Upper lobe of left lung (tissue), 6 donors: ENCODE data around the gene PKP1. TPM values are rescaled to one million over a fixed set of nuclear protein-coding genes. Genes with fewer than 3 reads are reported as not detected.

Source experiments
- ATAC-seq, 2 donors: fragments of 200-7000 bp; cut with Tn5 transposase; one replicate each; pipeline ENCODE4 v1.9.1; 2022; ENCODE audit warnings: mild to moderate bottlenecking in 2 of 2, moderate library complexity in 2 of 2; ENCODE audit not compliant: low FRiP score in 2 of 2
- DNase-seq, 2 donors: peaks; one replicate each; pipeline ENCODE4 v3.0.0-alpha.2; 2019 to 2020
- H3K27ac ChIP-seq, 4 donors: fragments of 200-600 bp; sonication (generic); one replicate each; pipeline ENCODE4 v1.5.1; 2016 to 2019
- H3K27me3 ChIP-seq, 4 donors: fragments of 200-600 bp; sonication (generic); one replicate each; pipeline ENCODE4 v1.5.1; 2017 to 2019
- H3K36me3 ChIP-seq, 4 donors: fragments of 200-600 bp; sonication (generic); one replicate each; pipeline ENCODE4 v1.5.1; 2016 to 2019
- H3K4me1 ChIP-seq, 4 donors: fragments of 200-600 bp; sonication (generic); one replicate each; pipeline ENCODE4 v1.5.1; 2018 to 2019
- H3K4me3 ChIP-seq, 4 donors: fragments of 200-600 bp; sonication (generic); one replicate each; pipeline ENCODE4 v1.5.1; 2017 to 2019; ENCODE audit warnings: mild to moderate bottlenecking in 2 of 4, moderate library complexity in 1 of 4
- H3K9me3 ChIP-seq, 4 donors: fragments of 200-600 bp; sonication (generic); one replicate each; pipeline ENCODE4 v1.5.1; 2018 to 2019
- EP300 ChIP-seq, 4 donors: sonication (generic); formaldehyde crosslinking; IDR thresholded peaks; one replicate each; pipeline ENCODE4 v1.5.1; 2017; ENCODE audit warnings: antibody characterized with exemption in 4 of 4, control low read depth in 2 of 4
- POLR2A ChIP-seq, 4 donors: fragments of 450-650 bp; IDR thresholded peaks; one replicate each; pipeline ENCODE4 v1.5.1; 2016 to 2017; ENCODE audit warnings: antibody characterized with exemption in 4 of 4, mild to moderate bottlenecking in 2 of 4
- POLR2AphosphoS5 ChIP-seq, 2 donors: sonication (generic); formaldehyde crosslinking; IDR thresholded peaks; one replicate each; pipeline ENCODE4 v1.5.1; 2017; ENCODE audit warnings: antibody characterized with exemption in 2 of 2
- WGBS, 2 donors: methylation state at CpG; one replicate each; pipeline ENCODE4 v1.1.5; 2017 to 2018; 5-methylcytosine and 5-hydroxymethylcytosine counted together
- total RNA-seq, 6 donors: library from RNA; depleted of rRNA in 4 of 6; stranded (reverse); fragments of >200 nt in 4 of 6; gene quantifications; one replicate each; pipeline versions ENCODE4 v1.1.0 to v1.2.1, GENCODE V29; 2016 to 2021
- TF ChIP-seq, protein P1 (sequence below), 6 experiments: fragments of 450-650 bp in 4 of 6; fragments of 200-600 bp in 2 of 6; sonication (generic) in 2 of 6; IDR thresholded peaks; one replicate each; pipeline ENCODE4 v1.5.1; 2016 to 2019; ENCODE audit warnings: antibody characterized with exemption in 6 of 6
- donor health status: DM: no; HTN: no; CAD: no; lungs with moderate emphysema.
- donor health status: DM: no; HTN: yes; CAD: no; lungs with severe emphysema.

PKP1 gene
- total RNA-seq, 6 donors from 2014 or later: 0.86 to 4.9 (median 2.5) TPM

DNA sequence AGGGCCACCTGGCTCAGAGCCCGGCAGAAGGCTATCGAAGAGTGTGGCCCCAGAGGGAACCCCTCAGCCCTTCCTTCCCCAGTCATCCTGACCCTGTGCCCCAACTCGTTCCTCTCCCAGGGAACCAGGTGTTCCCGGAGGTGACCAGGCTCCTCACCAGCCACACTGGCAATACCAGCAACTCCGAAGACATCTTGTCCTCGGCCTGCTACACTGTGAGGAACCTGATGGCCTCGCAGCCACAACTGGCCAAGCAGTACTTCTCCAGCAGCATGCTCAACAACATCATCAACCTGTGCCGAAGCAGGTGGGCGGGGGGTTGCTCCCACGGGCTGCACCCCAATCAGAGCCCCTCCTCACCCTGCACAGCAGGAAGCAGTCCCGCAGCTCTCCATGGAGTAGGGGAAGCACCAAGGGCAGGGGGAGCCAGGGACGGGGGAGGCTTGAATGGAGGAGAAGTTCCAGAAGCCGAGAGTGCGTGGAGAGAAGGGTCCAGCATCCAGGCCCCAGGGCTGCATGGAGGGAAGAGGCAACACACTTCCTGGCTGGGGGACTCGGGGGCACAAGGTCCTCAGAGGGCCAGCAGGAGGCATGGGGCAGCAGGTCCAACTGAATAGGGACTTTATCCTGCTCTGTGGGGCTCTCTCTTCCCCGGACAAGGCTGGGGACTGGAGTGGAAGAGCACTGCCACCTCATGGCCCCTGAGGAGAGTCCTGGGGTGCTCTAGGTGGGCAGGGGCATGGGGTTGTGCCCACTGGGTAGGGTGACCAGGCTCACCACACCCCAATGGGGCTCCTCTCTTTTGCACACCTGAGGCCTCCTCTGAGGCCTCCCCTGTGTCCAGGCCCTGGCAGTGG is 41.7 kb downstream of the PKP1 start:
- no peaks in the 10 kb centered on the region for H3K27me3 ChIP-seq
- H3K27ac ChIP-seq: no peak overlapping the region
- H3K4me3 ChIP-seq: no peak overlapping the region
- H3K9me3 ChIP-seq: no peaks in the 10 kb centered on the region
- DNase-seq: no peak
- ATAC-seq: no peak
- 74 to 90% methylated on average over 8 to 15 of the region's 16 CpGs for WGBS, 2 donors
- no peaks in the 10 kb centered on the region for H3K36me3 ChIP-seq
- TF ChIP-seq POLR2A (IDR thresholded peaks at IDR 0.05) (no peak), EP300 (IDR thresholded peaks at IDR 0.05) (no peak), POLR2AphosphoS5 (IDR thresholded peaks at IDR 0.05) (no peak)
- TF ChIP-seq, protein P1, sequence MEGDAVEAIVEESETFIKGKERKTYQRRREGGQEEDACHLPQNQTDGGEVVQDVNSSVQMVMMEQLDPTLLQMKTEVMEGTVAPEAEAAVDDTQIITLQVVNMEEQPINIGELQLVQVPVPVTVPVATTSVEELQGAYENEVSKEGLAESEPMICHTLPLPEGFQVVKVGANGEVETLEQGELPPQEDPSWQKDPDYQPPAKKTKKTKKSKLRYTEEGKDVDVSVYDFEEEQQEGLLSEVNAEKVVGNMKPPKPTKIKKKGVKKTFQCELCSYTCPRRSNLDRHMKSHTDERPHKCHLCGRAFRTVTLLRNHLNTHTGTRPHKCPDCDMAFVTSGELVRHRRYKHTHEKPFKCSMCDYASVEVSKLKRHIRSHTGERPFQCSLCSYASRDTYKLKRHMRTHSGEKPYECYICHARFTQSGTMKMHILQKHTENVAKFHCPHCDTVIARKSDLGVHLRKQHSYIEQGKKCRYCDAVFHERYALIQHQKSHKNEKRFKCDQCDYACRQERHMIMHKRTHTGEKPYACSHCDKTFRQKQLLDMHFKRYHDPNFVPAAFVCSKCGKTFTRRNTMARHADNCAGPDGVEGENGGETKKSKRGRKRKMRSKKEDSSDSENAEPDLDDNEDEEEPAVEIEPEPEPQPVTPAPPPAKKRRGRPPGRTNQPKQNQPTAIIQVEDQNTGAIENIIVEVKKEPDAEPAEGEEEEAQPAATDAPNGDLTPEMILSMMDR (IDR thresholded peaks at IDR 0.05): no peak
- H3K4me1 ChIP-seq: peaks cover 0 to 12% (median 7%) of the 10 kb centered on the region in 4 donors

- DNase-seq (no peak), ATAC-seq (no peak)
- no peaks in the 10 kb centered on the region for H3K27me3 ChIP-seq
- WGBS, 2 donors: 93 to 94% methylated on average over 8 of the region's 8 CpGs
- TF ChIP-seq EP300 (IDR thresholded peaks at IDR 0.05): no peak
- TF ChIP-seq, protein P1 (IDR thresholded peaks at IDR 0.05): no peak
- no peak for TF ChIP-seq POLR2AphosphoS5 (IDR thresholded peaks at IDR 0.05)
- no peak for TF ChIP-seq POLR2A (IDR thresholded peaks at IDR 0.05)
- no peaks in the 10 kb centered on the region for H3K9me3 ChIP-seq
- no peaks in the 10 kb centered on the region for H3K36me3 ChIP-seq
- no peak overlapping the region for H3K4me3 ChIP-seq
- peaks cover 0 to 15% (median 8%) of the 10 kb centered on the region in 4 donors for H3K4me1 ChIP-seq
- no peak overlapping the region for H3K27ac ChIP-seq
These were observed 42.4 kb downstream of the PKP1 start for GRCh38 chr1:201325678-201326060.

DNA sequence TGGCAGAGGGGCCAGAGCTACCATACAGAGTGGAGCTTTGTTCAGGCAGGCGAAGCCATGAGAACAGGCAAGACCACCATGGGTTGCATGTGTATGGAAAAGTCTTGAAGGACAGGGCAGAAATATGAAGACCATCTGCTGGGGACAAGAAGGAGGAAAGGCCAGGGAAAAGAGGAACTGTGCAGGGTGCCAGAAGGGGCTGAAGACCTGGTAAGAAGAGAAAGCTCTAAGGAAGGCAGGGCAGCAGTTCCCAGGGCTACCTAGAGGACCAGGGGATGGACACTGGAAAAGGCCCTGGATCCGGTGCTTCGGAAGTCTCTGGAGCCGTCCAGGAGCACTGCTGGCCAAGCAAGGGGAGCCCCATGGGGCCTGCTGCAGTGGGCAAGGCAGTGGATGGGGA is 43.4 kb downstream of the PKP1 start:
- ATAC-seq (no peak), DNase-seq (no peak)
- H3K9me3 ChIP-seq: no peaks in the 10 kb centered on the region
- TF ChIP-seq POLR2AphosphoS5 (IDR thresholded peaks at IDR 0.05): no peak
- TF ChIP-seq POLR2A (IDR thresholded peaks at IDR 0.05): no peak
- no peak for TF ChIP-seq EP300 (IDR thresholded peaks at IDR 0.05)
- TF ChIP-seq, protein P1 (IDR thresholded peaks at IDR 0.05): no peak
- no peaks in the 10 kb centered on the region for H3K36me3 ChIP-seq
- peaks cover 0 to 15% (median 8%) of the 10 kb centered on the region in 4 donors for H3K4me1 ChIP-seq
- H3K4me3 ChIP-seq: no peak overlapping the region
- H3K27me3 ChIP-seq: no peaks in the 10 kb centered on the region
- no peak overlapping the region for H3K27ac ChIP-seq
- WGBS, 2 donors: 73 to 81% methylated on average over 4 of the region's 4 CpGs

- 88 to 96% methylated on average over 6 to 7 of the region's 7 CpGs for WGBS, 2 donors
- H3K4me1 ChIP-seq: peaks cover 0 to 15% (median 8%) of the 10 kb centered on the region in 4 donors
- DNase-seq (no peak), ATAC-seq (no peak)
- H3K36me3 ChIP-seq: no peaks in the 10 kb centered on the region
- no peak for TF ChIP-seq EP300 (IDR thresholded peaks at IDR 0.05)
- no peak for TF ChIP-seq POLR2A (IDR thresholded peaks at IDR 0.05)
- no peak for TF ChIP-seq POLR2AphosphoS5 (IDR thresholded peaks at IDR 0.05)
- TF ChIP-seq, protein P1 (IDR thresholded peaks at IDR 0.05): no peak
- no peak overlapping the region for H3K4me3 ChIP-seq
- H3K27me3 ChIP-seq: no peaks in the 10 kb centered on the region
- H3K9me3 ChIP-seq: no peaks in the 10 kb centered on the region
- H3K27ac ChIP-seq: no peak overlapping the region
These were observed 44.5 kb downstream of the PKP1 start for GRCh38 chr1:201327687-201328240.
